ENCODE results near the gene TMEM108. TPM values are rescaled to one million over a fixed set of nuclear protein-coding genes. Genes with fewer than 3 reads are reported as not detected.

The TMEM108 gene
- polyA plus RNA-seq, 1 of the 3 experiments (the other 2 are of a cell fraction), result 8.6 TPM

DNA sequence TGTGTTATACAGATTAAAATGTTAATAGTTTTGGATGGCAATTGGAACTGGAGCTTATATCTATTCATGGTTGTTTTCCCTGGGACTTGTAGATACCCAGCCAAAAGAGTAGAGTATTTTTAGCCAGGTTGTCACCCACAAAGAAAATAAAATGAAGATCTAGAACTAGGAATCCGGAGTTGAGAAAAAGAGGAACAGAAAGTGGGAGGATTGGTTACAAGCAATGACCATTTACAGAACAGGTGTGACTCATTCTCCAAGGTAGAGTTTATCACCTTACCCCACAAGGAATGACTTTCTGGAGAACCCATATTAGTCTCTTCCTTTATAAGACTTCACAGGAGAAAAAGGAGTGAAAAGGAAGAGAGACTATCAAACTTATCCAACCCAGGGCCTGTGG is 99.8 kb downstream of the TMEM108 start:
- H3K79me2 ChIP-seq (ENCODE audit: insufficient read depth), result no peaks in the 10 kb centered on the region

More for the DNA sequence above, 99.8 kb downstream of the TMEM108 start:
- CTCF ChIA-PET, result interaction anchor here (0.9 to 1.4 kb wide), 3 partner anchors 10 to 97 kb away, joined by 3 to 4 read pairs (median 3); no protein-coding TSS in a partner anchor
- POLR2A ChIA-PET, result no interaction called here
- Histone ChIP-seq H3K36me3 (replicated peaks in 1 of 2; ENCODE audit: control insufficient read depth in 1 of 2, insufficient read depth in 2 of 2, low read length in 1 of 2) (no peaks in the 10 kb centered on the region), H4K20me1 (ENCODE audit: insufficient read depth) (no peaks in the 10 kb centered on the region), H3K4me2 (no peak overlapping the region), H3K4me1 (ENCODE audit: control insufficient read depth in 1 of 2, insufficient read depth in 2 of 2, low read depth in 1 of 2, low read length in 1 of 2) (peaks cover 0 to 38% of the 10 kb centered on the region in 2 experiments; a peak in 2 of 4 replicates), H2AFZ (ENCODE audit: low read depth) (no peak overlapping the region), H3K27ac (ENCODE audit: low read depth in 2 of 2, low read length in 1 of 2) (no peak overlapping the region), H3K9me2 (no peaks in the 10 kb centered on the region), H3K4me3 (ENCODE audit: low read depth in 2 of 2, low read length in 1 of 2) (no peak overlapping the region), H3K9ac (no peak overlapping the region), H3K27me3 (ENCODE audit: insufficient read depth) (no peaks in the 10 kb centered on the region), H3F3A (replicated peaks; ENCODE audit: insufficient read depth) (no peaks in the 10 kb centered on the region), H3K9me3 (no peaks in the 10 kb centered on the region)
- TF ChIP-seq, protein P1, sequence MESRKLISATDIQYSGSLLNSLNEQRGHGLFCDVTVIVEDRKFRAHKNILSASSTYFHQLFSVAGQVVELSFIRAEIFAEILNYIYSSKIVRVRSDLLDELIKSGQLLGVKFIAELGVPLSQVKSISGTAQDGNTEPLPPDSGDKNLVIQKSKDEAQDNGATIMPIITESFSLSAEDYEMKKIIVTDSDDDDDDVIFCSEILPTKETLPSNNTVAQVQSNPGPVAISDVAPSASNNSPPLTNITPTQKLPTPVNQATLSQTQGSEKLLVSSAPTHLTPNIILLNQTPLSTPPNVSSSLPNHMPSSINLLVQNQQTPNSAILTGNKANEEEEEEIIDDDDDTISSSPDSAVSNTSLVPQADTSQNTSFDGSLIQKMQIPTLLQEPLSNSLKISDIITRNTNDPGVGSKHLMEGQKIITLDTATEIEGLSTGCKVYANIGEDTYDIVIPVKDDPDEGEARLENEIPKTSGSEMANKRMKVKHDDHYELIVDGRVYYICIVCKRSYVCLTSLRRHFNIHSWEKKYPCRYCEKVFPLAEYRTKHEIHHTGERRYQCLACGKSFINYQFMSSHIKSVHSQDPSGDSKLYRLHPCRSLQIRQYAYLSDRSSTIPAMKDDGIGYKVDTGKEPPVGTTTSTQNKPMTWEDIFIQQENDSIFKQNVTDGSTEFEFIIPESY (IDR thresholded peaks at IDR 0.05; ENCODE audit: borderline replicate concordance, low read depth), result no peak
- TF ChIP-seq EP300 (IDR thresholded peaks at IDR 0.05; ENCODE audit: borderline replicate concordance in 1 of 2, low read depth in 1 of 2, low read length in 1 of 2) (no peak), MEF2A (IDR thresholded peaks at IDR 0.05; ENCODE audit: borderline replicate concordance, low read depth) (no peak), NFIC (IDR thresholded peaks at IDR 0.05; ENCODE audit: borderline replicate concordance) (no peak), SIN3A (IDR thresholded peaks at IDR 0.05; ENCODE audit: borderline replicate concordance, low read depth, low read length) (no peak), RAD21 (IDR thresholded peaks at IDR 0.05; ENCODE audit: low read length) (no peak), SMC3 (IDR thresholded peaks at IDR 0.05; ENCODE audit: low read depth, low read length) (no peak), NRF1 (IDR thresholded peaks at IDR 0.05; ENCODE audit: low read depth, low read length) (no peak), MXI1 (IDR thresholded peaks at IDR 0.05; ENCODE audit: low read depth, low read length) (no peak), RFX5 (IDR thresholded peaks at IDR 0.05; ENCODE audit: low read length) (no peak), ELF1 (IDR thresholded peaks at IDR 0.05) (no peak), RCOR1 (IDR thresholded peaks at IDR 0.05; ENCODE audit: low read length) (no peak), RXRA (IDR thresholded peaks at IDR 0.05; ENCODE audit: borderline replicate concordance, low read depth) (no peak), TCF12 (IDR thresholded peaks at IDR 0.05) (no peak), TAF1 (IDR thresholded peaks at IDR 0.05; ENCODE audit: borderline replicate concordance, low read depth, low read length) (no peak)
- TF ChIP-seq, protein P2, sequence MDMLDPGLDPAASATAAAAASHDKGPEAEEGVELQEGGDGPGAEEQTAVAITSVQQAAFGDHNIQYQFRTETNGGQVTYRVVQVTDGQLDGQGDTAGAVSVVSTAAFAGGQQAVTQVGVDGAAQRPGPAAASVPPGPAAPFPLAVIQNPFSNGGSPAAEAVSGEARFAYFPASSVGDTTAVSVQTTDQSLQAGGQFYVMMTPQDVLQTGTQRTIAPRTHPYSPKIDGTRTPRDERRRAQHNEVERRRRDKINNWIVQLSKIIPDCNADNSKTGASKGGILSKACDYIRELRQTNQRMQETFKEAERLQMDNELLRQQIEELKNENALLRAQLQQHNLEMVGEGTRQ (IDR thresholded peaks at IDR 0.05; ENCODE audit: borderline replicate concordance, low read depth, low read length), result no peak
- TF ChIP-seq, protein P3, sequence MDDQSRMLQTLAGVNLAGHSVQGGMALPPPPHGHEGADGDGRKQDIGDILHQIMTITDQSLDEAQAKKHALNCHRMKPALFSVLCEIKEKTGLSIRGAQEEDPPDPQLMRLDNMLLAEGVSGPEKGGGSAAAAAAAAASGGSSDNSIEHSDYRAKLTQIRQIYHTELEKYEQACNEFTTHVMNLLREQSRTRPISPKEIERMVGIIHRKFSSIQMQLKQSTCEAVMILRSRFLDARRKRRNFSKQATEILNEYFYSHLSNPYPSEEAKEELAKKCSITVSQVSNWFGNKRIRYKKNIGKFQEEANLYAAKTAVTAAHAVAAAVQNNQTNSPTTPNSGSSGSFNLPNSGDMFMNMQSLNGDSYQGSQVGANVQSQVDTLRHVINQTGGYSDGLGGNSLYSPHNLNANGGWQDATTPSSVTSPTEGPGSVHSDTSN (IDR thresholded peaks at IDR 0.05), result no peak
- TF ChIP-seq, protein P4, sequence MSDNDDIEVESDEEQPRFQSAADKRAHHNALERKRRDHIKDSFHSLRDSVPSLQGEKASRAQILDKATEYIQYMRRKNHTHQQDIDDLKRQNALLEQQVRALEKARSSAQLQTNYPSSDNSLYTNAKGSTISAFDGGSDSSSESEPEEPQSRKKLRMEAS (IDR thresholded peaks at IDR 0.05; ENCODE audit: low read depth), result no peak
- TF ChIP-seq, protein P5, sequence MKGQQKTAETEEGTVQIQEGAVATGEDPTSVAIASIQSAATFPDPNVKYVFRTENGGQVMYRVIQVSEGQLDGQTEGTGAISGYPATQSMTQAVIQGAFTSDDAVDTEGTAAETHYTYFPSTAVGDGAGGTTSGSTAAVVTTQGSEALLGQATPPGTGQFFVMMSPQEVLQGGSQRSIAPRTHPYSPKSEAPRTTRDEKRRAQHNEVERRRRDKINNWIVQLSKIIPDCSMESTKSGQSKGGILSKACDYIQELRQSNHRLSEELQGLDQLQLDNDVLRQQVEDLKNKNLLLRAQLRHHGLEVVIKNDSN (IDR thresholded peaks at IDR 0.05; ENCODE audit: borderline replicate concordance, low read depth), result no peak
- 77% methylated on average over 1 of the region's 1 CpG for WGBS (ENCODE audit: low lambda C conversion rate)
- no peak for DNase-seq

All from SK-N-SH (cell line).